GM12875 (cell line): Measurements from ENCODE around the gene CLN3.
"Not testable (repeated sequence)": the region's sequence is repeated elsewhere in the genome, so short reads cannot be mapped to it uniquely, and the experiment has no call there.

ENCODE experiments used
- H3K4me3 ChIP-seq: one replicate; pipeline ENCODE4 v1.5.1; 2011; ENCODE audit warnings: low read depth, low read length, control low read depth
- CTCF ChIP-seq: IDR thresholded peaks from 2 replicates; pipeline ENCODE4 v1.5.1; 2011; ENCODE audit warnings: low read depth, mild to moderate bottlenecking, control low read depth, inconsistent platforms, low read length, moderate library complexity, borderline replicate concordance; ENCODE audit not compliant: insufficient read depth

Gene CLN3

GRCh38 chr16:28532940-28533647 lies 41.2 kb upstream of the CLN3 start:
- no peak for TF ChIP-seq CTCF
- H3K4me3 ChIP-seq = no peak overlapping the region

GRCh38 chr16:28531777-28532744 lies 40.2 kb upstream of the CLN3 start:
- TF ChIP-seq CTCF = no peak

GRCh38 chr16:28529124-28529523 lies 37.2 kb upstream of the CLN3 start:
- no peak overlapping the region for H3K4me3 ChIP-seq
- TF ChIP-seq CTCF = no peak

More at GRCh38 chr16:28531777-28532744, 40.2 kb upstream of the CLN3 start:
- H3K4me3 ChIP-seq = no peak overlapping the region

GRCh38 chr16:28528463-28528867 lies 36.6 kb upstream of the CLN3 start:
- H3K4me3 ChIP-seq = no peak overlapping the region
- TF ChIP-seq CTCF = no peak

- no peak for TF ChIP-seq CTCF
- H3K4me3 ChIP-seq = no peak overlapping the region
Measured at GRCh38 chr16:28527985-28528384, 36.1 kb upstream of the CLN3 start.

GRCh38 chr16:28527100-28527785 lies 35.4 kb upstream of the CLN3 start:
- H3K4me3 ChIP-seq = not testable (repeated sequence)
